GM13976 (cell line): Measurements from ENCODE around the gene GNAT1.

Source experiments
- DNase-seq: peaks from one replicate; pipeline ENCODE4 v3.0.0; 2012; ENCODE audit warnings: low spot score
- CTCF ChIP-seq: IDR thresholded peaks from 2 replicates; pipeline ENCODE4 v1.5.1; 2012; ENCODE audit warnings: borderline replicate concordance, mild to moderate bottlenecking; ENCODE audit not compliant: insufficient read depth; ENCODE audit errors: extremely low read depth, missing control alignments, control extremely low read depth
- in situ Hi-C: fragments of 300-500 bp; cut with MboI; formaldehyde crosslinking; loops from one replicate; pipeline ENCODE4 v1.12.0; 2022; ENCODE audit warnings: low sequenced_read_pairs, mixed read lengths, inconsistent platforms; ENCODE audit not compliant: unreplicated experiment

Gene GNAT1

DNA sequence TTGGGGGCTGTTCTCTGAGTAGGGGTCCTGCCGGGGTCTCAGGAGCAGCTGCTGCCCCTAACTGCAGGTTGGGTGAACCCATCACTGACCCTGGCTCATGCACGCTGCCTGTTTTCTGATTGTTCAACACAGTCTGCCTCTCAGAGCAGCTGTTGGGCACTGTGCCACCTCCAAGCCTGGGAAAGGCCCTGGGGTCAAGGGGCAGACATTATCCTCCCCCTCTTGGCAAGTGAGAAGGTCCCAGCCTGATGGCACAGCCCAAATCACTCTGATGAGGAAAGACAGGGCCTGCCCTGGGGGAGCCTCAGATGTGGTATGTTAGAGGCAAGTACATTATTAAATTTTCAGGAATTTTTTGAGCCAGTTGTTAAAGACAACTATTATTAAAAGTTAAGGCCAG lies 14.1 kb upstream of the GNAT1 start:
- no peak for DNase-seq
- no peak for TF ChIP-seq CTCF
- in situ Hi-C loops = no loop called here

- no peak for TF ChIP-seq CTCF
- DNase-seq = no peak
- in situ Hi-C loops = no loop called here
Observed at GRCh38 chr3:50179710-50180109, 11.7 kb upstream of the GNAT1 start.

DNA sequence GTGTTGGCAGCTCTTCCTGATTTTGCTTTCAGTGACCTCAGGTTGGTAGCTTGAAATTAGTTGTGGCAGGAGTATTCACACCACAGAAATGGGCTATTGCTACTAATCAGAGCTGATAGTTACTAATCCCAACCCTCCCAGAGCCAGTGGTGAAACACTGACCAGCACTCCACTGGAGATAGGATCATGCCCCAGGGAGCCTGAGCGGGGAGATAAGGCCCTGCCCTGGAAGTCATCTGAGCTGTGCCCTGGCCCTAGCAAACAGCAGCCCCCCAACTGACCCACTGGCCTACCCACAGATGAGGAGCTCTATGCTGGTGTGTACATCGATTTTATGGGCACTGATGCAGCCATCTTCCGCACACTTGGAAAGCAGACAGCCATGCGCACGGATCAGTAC lies 9.4 kb upstream of the GNAT1 start:
- no peak for TF ChIP-seq CTCF
- in situ Hi-C loops = no loop called here
- DNase-seq = no peak

DNA sequence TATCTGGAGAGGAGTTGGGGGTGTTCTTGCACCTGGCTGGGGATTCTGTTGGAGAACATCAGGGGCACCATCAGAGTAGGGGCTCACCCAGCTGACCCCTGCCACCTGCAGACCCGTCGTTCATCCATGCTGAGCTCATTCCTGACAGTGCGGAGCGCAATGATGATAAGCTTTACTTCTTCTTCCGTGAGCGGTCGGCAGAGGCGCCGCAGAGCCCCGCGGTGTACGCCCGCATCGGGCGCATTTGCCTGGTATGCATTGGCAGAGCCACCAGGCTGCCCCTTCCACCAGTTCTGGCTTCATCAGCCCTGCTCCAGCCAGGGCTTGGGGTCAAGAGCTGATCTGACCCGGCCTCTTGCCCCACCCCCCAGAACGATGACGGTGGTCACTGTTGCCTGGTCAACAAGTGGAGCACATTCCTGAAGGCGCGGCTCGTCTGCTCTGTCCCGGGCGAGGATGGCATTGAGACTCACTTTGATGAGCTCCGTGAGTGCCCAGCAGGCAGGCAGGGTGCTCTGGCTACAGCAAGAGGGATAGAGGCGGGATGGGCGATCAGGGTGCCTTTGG lies 8.8 kb upstream of the GNAT1 start:
- no peak for TF ChIP-seq CTCF
- no peak for DNase-seq
- in situ Hi-C loops = no loop called here

GRCh38 chr3:50183755-50184154 lies 7.7 kb upstream of the GNAT1 start:
- TF ChIP-seq CTCF = no peak
- in situ Hi-C loops = no loop called here
- no peak for DNase-seq

DNA sequence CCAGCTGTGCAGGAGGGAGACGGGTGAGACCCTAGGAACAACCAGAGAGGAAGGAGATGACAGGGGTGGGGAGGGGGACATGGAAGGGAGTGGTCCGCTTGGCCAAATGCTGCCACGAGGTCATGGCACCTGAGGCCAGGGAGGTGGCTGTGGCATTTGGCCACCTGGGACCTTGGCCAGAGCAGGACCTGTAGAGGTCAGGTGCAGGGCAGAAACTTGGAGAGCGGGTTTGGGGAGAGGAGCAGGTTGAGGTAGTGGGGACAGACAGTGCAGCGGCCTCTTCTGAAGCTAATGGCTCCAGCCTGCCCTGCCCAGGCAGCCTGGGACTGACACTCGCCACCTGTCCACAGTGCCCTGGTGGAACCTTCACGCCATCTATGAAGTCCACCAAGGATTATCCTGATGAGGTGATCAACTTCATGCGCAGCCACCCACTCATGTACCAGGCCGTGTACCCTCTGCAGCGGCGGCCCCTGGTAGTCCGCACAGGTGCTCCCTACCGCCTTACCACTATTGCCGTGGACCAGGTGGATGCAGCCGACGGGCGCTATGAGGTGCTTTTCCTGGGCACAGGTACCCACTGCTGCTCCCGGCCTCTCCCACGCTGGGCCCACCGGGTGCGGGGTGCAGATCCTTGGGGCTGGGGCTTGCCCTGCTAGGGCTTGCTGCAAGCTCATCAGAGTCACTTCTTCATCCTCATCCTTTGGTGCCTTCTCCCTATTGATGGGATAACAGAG lies 7.0 kb upstream of the GNAT1 start:
- in situ Hi-C loops = no loop called here

More for the DNA sequence above, 7.0 kb upstream of the GNAT1 start:
- TF ChIP-seq CTCF = no peak
- no peak for DNase-seq
